Subcutaneous adipose tissue (tissue), 4 donors: ENCODE results near the gene MZB1. TPM values are rescaled to one million over a fixed set of nuclear protein-coding genes. Genes with fewer than 3 reads are reported as not detected.

Experiments used
- CTCF ChIP-seq: fragments of 450-650 bp; IDR thresholded peaks from one replicate; pipeline ENCODE4 v1.5.1; 2016; ENCODE audit warnings: low read depth, mild to moderate bottlenecking, control low read depth, antibody characterized with exemption, moderate library complexity
- total RNA-seq, 4 donors: library from RNA; depleted of rRNA; stranded (reverse); fragments of >200 nt; gene quantifications; one replicate each; pipeline ENCODE4 v1.1.0, GENCODE V29; 2016

MZB1 gene
- total RNA-seq, 4 donors from 2014 or later, result 2.1 TPM; not detected in 3

GRCh38 chr5:139342423-139342723 lies 47.3 kb downstream of the MZB1 start:
- TF ChIP-seq CTCF, result no peak

GRCh38 chr5:139341689-139342422 lies 47.9 kb downstream of the MZB1 start, which contains the start of gene PAIP2:
Gene PAIP2 (plus strand): TSS chr5:139341854. CDS start chr5:139363785, 21,931 bp downstream.
- TF ChIP-seq CTCF, result no peak

GRCh38 chr5:139341187-139341688 lies 48.5 kb downstream of the MZB1 start:
- no peak for TF ChIP-seq CTCF

- TF ChIP-seq CTCF, result no peak
These were observed 49.7 kb downstream of the MZB1 start for GRCh38 chr5:139340051-139340450.

Other genes with a start within 250 kb of the MZB1 start
- 10 to 100 TPM; 29.7 to 52.9 (median 44.8) TPM for gene SIL1, start 191.5 kb downstream of the MZB1 start, total RNA-seq
- 100 to 1,000 TPM; 220 to 244 (median 234) TPM for gene MATR3, start 96.2 kb downstream of the MZB1 start, total RNA-seq
- gene PAIP2, start 48.1 kb downstream of the MZB1 start, total RNA-seq, result 100 to 1,000 TPM in 1 of 4 donors, 10 to 100 TPM in 3; 84.3 to 124 (median 87.2) TPM
- not detected for gene SLC23A1, start 6.6 kb downstream of the MZB1 start, total RNA-seq
- gene PROB1, start 5.2 kb upstream of the MZB1 start, total RNA-seq, result under 1 TPM; 0.16 to 0.75 (median 0.28) TPM
- gene SPATA24, start 14.2 kb upstream of the MZB1 start, total RNA-seq, result 1 to 10 TPM in 1 of 4 donors, under 1 TPM in 1, not detected in 2; 0.85 to 2.2 TPM
- 1 to 10 TPM; 3.8 to 9.0 (median 4.4) TPM for gene DNAJC18, start 49.6 kb upstream of the MZB1 start, total RNA-seq
- 10 to 100 TPM; 10.0 to 25.4 (median 19.0) TPM for gene ECSCR, start 72.8 kb upstream of the MZB1 start, total RNA-seq
- gene SMIM33, start 81.1 kb upstream of the MZB1 start, total RNA-seq, result not detected
- gene STING1, start 92.8 kb upstream of the MZB1 start, total RNA-seq, result 10 to 100 TPM; 17.6 to 42.8 (median 31.8) TPM
- gene UBE2D2, start 171.4 kb upstream of the MZB1 start, total RNA-seq, result 10 to 100 TPM; 55.9 to 63.7 (median 58.5) TPM